KMS-11 (cell line): ENCODE data around the gene FAM186B.
"Not testable (repeated sequence)": the region's sequence is repeated elsewhere in the genome, so short reads cannot be mapped to it uniquely, and the experiment has no call there.

Experiments used
- H2AFZ ChIP-seq: fragments of 200-600 bp; sonication (generic); 2 replicates; pipeline ENCODE4 v1.6.1; 2016; ENCODE audit warnings: antibody characterized with exemption, mixed run types, low read depth
- H3K27ac ChIP-seq: fragments of 200-600 bp; sonication (generic); 2 replicates; pipeline ENCODE4 v1.6.1; 2016; ENCODE audit warnings: mild to moderate bottlenecking, mixed run types
- H3K27me3 ChIP-seq: fragments of 200-600 bp; sonication (generic); 2 replicates; pipeline ENCODE4 v1.6.1; 2017; ENCODE audit warnings: mild to moderate bottlenecking, low read depth, mixed run types, moderate library complexity; ENCODE audit not compliant: insufficient read depth
- H3K36me3 ChIP-seq: fragments of 200-600 bp; sonication (generic); 2 replicates; pipeline ENCODE4 v1.6.1; 2017; ENCODE audit warnings: mild to moderate bottlenecking, mixed run types; ENCODE audit not compliant: insufficient read depth
- H3K4me1 ChIP-seq: fragments of 200-600 bp; sonication (generic); 2 replicates; pipeline ENCODE4 v1.6.1; 2016; ENCODE audit warnings: mild to moderate bottlenecking, low read depth, mixed run types; ENCODE audit not compliant: poor library complexity, severe bottlenecking
- H3K4me2 ChIP-seq: fragments of 200-600 bp; sonication (generic); 2 replicates; pipeline ENCODE4 v1.7.0; 2016; ENCODE audit warnings: mild to moderate bottlenecking, mixed run types
- H3K4me3 ChIP-seq: fragments of 200-600 bp; sonication (generic); IDR thresholded peaks from 2 replicates; pipeline ENCODE4 v1.6.1; 2017; ENCODE audit warnings: low read depth, low read length, mixed read lengths; ENCODE audit not compliant: insufficient read depth
- H3K79me2 ChIP-seq: fragments of 200-600 bp; sonication (generic); 2 replicates; pipeline ENCODE4 v1.6.1; 2016; ENCODE audit warnings: low read depth, mixed run types; ENCODE audit not compliant: insufficient read depth
- H3K9ac ChIP-seq: fragments of 200-600 bp; sonication (generic); 2 replicates; pipeline ENCODE4 v1.6.1; 2016; ENCODE audit warnings: mild to moderate bottlenecking, mixed run types
- H4K20me1 ChIP-seq: fragments of 200-600 bp; sonication (generic); 2 replicates; pipeline ENCODE4 v1.6.1; 2016; ENCODE audit warnings: mild to moderate bottlenecking, mixed run types; ENCODE audit not compliant: insufficient read depth
- CTCF ChIP-seq: fragments of 200-600 bp; sonication (generic); conservative IDR thresholded peaks from 2 replicates; pipeline ENCODE4 v1.6.1; 2017; ENCODE audit warnings: low read depth, mild to moderate bottlenecking, antibody characterized with exemption, low read length, moderate library complexity, mixed read lengths

Gene FAM186B

DNA sequence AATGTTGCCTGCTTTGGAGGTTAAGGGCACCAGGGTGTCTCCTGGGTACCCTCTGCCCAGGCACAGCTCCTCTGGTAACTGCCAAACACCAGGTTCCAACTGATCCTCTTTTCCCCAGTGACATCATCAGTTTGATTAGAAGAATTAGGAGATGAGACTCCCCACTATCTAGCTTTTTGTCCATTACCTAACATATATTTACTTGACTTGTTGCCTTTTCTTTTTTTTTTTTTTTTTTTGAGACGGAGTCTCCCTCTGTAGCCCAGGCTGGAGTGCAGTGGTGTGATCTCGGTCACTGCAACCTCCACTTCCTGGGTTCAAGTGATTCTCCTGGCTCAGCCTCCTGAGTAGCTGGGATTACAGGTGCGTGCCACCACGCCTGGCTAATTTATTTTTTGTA, at the start of gene FAM186B:
TSS of gene FAM186B (minus strand) at position 101 of the 400 bp plus-strand sequence. CDS start 162 bp downstream, outside the sequence.
- H3K27ac ChIP-seq, H3K36me3 ChIP-seq, H3K27me3 ChIP-seq, H2AFZ ChIP-seq, H3K4me2 ChIP-seq, H3K4me1 ChIP-seq, H3K4me3 ChIP-seq, H3K79me2 ChIP-seq, H4K20me1 ChIP-seq, H3K9ac ChIP-seq: not testable (repeated sequence)

DNA sequence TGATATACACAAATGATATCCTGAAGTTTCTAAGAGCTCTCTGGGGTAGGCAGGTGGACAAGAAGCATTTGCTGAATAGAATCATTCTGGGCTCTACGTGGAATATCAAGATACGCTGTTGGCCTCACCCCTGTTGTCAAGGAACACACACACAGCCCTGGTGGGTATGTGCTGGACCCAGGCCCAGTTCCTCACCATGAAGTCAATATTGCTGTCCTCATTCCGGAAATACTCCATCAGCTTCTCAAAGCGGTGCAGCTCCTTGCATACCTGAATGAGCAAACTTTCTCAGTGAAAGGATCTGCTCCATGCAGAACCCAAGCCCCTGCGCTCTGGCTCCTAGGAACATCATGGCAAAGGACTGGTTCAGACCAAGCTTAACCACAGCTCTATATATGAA, 49.3 kb upstream of the FAM186B start:
- Histone ChIP-seq H3K27ac (no peak overlapping the region), H3K4me1 (no peaks in the 10 kb centered on the region), H2AFZ (no peak overlapping the region), H3K27me3 (no peaks in the 10 kb centered on the region), H3K4me3 (no peak overlapping the region), H3K36me3 (no peaks in the 10 kb centered on the region), H3K4me2 (no peak overlapping the region), H3K9ac (no peak overlapping the region), H4K20me1 (no peaks in the 10 kb centered on the region), H3K79me2 (no peaks in the 10 kb centered on the region)
- no peak for TF ChIP-seq CTCF

DNA sequence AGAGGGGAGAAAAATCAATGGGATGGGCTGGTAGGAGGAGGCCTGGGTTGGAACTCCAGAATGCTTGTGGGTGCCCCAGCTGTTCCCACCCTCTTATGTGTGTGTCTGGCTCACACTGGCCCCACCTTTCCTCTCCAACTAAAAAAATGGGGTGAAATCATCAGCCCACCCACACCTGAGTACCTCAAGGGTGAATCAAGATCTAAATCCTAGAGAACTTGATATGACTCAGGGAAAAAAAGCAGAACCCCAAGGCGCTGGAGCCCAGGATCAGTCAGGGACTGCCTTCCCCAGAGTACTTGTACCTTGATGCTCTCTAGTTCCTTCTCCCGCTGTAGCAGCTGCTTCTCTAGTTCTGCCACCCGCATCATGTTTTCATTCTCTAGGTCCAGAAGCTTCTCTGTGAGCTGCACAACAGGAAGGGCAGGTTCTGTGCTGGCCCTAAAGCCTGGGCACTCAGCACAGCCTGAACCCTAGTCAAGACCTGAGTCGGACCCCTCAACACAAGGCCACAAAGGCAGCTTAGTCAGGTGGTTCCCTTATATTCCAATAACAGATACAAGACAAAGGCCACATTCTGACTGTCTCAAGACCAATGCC, 47.6 kb upstream of the FAM186B start:
- Histone ChIP-seq H3K4me1 (peaks cover 9% of the 10 kb centered on the region), H3K36me3 (no peaks in the 10 kb centered on the region), H3K9ac (no peak overlapping the region), H3K4me3 (no peak overlapping the region), H3K79me2 (no peaks in the 10 kb centered on the region), H3K27me3 (no peaks in the 10 kb centered on the region), H2AFZ (no peak overlapping the region), H4K20me1 (no peaks in the 10 kb centered on the region), H3K27ac (no peak overlapping the region), H3K4me2 (no peak overlapping the region)
- TF ChIP-seq CTCF = no peak

- no peak overlapping the region for H3K4me2 ChIP-seq
- H3K4me1 ChIP-seq = peaks cover 12% of the 10 kb centered on the region
- no peak overlapping the region for H3K9ac ChIP-seq
- H4K20me1 ChIP-seq = no peaks in the 10 kb centered on the region
- H3K79me2 ChIP-seq = no peaks in the 10 kb centered on the region
- no peak overlapping the region for H3K27ac ChIP-seq
- H3K4me3 ChIP-seq = no peak overlapping the region
- H2AFZ ChIP-seq = no peak overlapping the region
- no peaks in the 10 kb centered on the region for H3K27me3 ChIP-seq
- no peak for TF ChIP-seq CTCF
- no peaks in the 10 kb centered on the region for H3K36me3 ChIP-seq
These were observed 46.4 kb upstream of the FAM186B start for GRCh38 chr12:49651855-49652254.

DNA sequence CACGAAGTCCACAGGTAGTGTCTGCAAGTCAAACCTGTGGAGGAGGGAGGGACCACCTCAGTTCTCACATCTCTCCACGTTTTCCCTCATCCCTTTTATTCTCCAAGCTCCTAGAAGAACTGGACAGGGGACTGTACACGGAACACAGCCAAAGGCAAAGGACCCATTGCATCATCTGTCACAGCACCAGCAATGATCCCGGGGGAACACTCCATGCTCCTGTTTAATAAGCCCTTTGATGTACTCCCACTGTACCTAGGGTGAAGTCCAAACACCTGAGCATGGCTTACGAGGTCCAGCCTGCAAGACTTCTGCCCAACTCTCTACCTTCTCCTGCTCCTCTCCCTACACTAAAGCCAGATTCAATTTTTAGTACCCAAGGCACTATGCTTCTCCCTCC, 44.5 kb upstream of the FAM186B start:
- no peak overlapping the region for H3K4me3 ChIP-seq
- H2AFZ ChIP-seq = no peak overlapping the region
- no peak overlapping the region for H3K9ac ChIP-seq
- H3K27me3 ChIP-seq = no peaks in the 10 kb centered on the region
- H3K4me1 ChIP-seq = peaks cover 13% of the 10 kb centered on the region
- no peaks in the 10 kb centered on the region for H3K36me3 ChIP-seq
- H3K27ac ChIP-seq = no peak overlapping the region
- no peak overlapping the region for H3K4me2 ChIP-seq
- TF ChIP-seq CTCF = no peak
- no peaks in the 10 kb centered on the region for H4K20me1 ChIP-seq
- H3K79me2 ChIP-seq = no peaks in the 10 kb centered on the region
